ENCODE data around the gene MRTFA. TPM values are rescaled to one million over a fixed set of nuclear protein-coding genes. Genes with fewer than 3 reads are reported as not detected.

The MRTFA gene
- total and polyA plus RNA-seq, 2 of the 13 experiments (the other 11 are each of a cell fraction or from before 2014, with no cell fraction given), result 2.4 to 8.2 TPM

GRCh38 chr22:40498420-40499208 lies 137.9 kb downstream of the MRTFA start (continued):
- TF ChIP-seq ATF7 (IDR thresholded peaks at IDR 0.05), result peak; percentile 28; the same call in 1 of the 2 replicates
- no peak; the same call in 1 of the 2 replicates for TF ChIP-seq ATF7 (CRISPR knock-in tag; IDR thresholded peaks at IDR 0.05)
- peak; percentile 68 for TF ChIP-seq IRF2 (CRISPR knock-in tag; IDR thresholded peaks at IDR 0.05)
- TF ChIP-seq ZNF580 (CRISPR knock-in tag; IDR thresholded peaks at IDR 0.05; ENCODE audit: borderline replicate concordance, low read depth), result 0 out of 2 replicates have a peak, but pooled peaks have one; percentile 34
- peak; percentile 74; the same call in 1 of the 2 replicates for TF ChIP-seq NCOR1 (IDR thresholded peaks at IDR 0.05; ENCODE audit: borderline replicate concordance, low read length)
- TF ChIP-seq TEAD3 (CRISPR knock-in tag; optimal IDR thresholded peaks at IDR 0.05; ENCODE audit: borderline replicate concordance), result peak; percentile 97
- TF ChIP-seq POGZ (CRISPR knock-in tag; IDR thresholded peaks at IDR 0.05), result peak; percentile 54; the same call in 1 of the 2 replicates
- peak; percentile 35 for TF ChIP-seq ZFY (CRISPR knock-in tag; IDR thresholded peaks at IDR 0.05)
- TF ChIP-seq SNAPC2 (CRISPR knock-in tag; IDR thresholded peaks at IDR 0.05), result peak; percentile 12; the same call in 1 of the 2 replicates
- TF ChIP-seq HMG20A (CRISPR knock-in tag; IDR thresholded peaks at IDR 0.05; ENCODE audit: borderline replicate concordance), result peak; percentile 91
- peak; percentile 86 for TF ChIP-seq DPF2 (CRISPR knock-in tag; IDR thresholded peaks at IDR 0.05; ENCODE audit: borderline replicate concordance, low read depth)
- TF ChIP-seq SOX5 (CRISPR knock-in tag; IDR thresholded peaks at IDR 0.05; ENCODE audit: borderline replicate concordance), result peak; percentile 90
- TF ChIP-seq FOXO1 (CRISPR knock-in tag; IDR thresholded peaks at IDR 0.05), result peak; percentile 89
- TF ChIP-seq DNMT3B (CRISPR knock-in tag; conservative IDR thresholded peaks at IDR 0.05), result 0 out of 2 replicates have a peak, but pooled peaks have one; percentile 33
- TF ChIP-seq SALL1 (CRISPR knock-in tag; IDR thresholded peaks at IDR 0.05), result peak; percentile 87
- peak; percentile 71 for TF ChIP-seq IKZF5 (CRISPR knock-in tag; IDR thresholded peaks at IDR 0.05)
- peak; percentile 90 for TF ChIP-seq NCOA2 (CRISPR knock-in tag; IDR thresholded peaks at IDR 0.05)
- peak; percentile 75; the same call in 1 of the 2 replicates for TF ChIP-seq HOMEZ (CRISPR knock-in tag; IDR thresholded peaks at IDR 0.05; ENCODE audit: low read depth)
- peak; percentile 50; the same call in 1 of the 2 replicates for TF ChIP-seq NR2F6 (IDR thresholded peaks at IDR 0.05)
- peak; percentile 71 for TF ChIP-seq NR2F6 (CRISPR knock-in tag; IDR thresholded peaks at IDR 0.05)
- peak; percentile 74; the same call in 1 of the 2 replicates for TF ChIP-seq GATA4 (IDR thresholded peaks at IDR 0.05; ENCODE audit: borderline replicate concordance, low read depth)
- peak; percentile 80 for TF ChIP-seq SAP130 (CRISPR knock-in tag; IDR thresholded peaks at IDR 0.05; ENCODE audit: low read depth)
- TF ChIP-seq TFDP2 (CRISPR knock-in tag; IDR thresholded peaks at IDR 0.05), result no peak
- peak; percentile 3; the same call in 1 of the 2 replicates for TF ChIP-seq NR2C2 (CRISPR knock-in tag; IDR thresholded peaks at IDR 0.05; ENCODE audit: borderline replicate concordance)
- TF ChIP-seq HIC2 (CRISPR knock-in tag; IDR thresholded peaks at IDR 0.05; ENCODE audit: low read depth), result no peak
- TF ChIP-seq NFKBIZ (CRISPR knock-in tag; IDR thresholded peaks at IDR 0.05), result no peak; the same call in 1 of the 2 replicates
- TF ChIP-seq TAF1 (CRISPR knock-in tag; IDR thresholded peaks at IDR 0.05), result no peak

Measured in HepG2 (cell line).